HG03469 (cell line): ENCODE data around the gene ITPKA.
"Not testable (repeated sequence)": the region's sequence is repeated elsewhere in the genome, so short reads cannot be mapped to it uniquely, and the experiment has no call there.

Source experiments
- ATAC-seq: cut with Tn5 transposase; IDR thresholded peaks from one replicate; pipeline ENCODE4 v1.9.1; 2021; ENCODE audit warnings: mild to moderate bottlenecking, moderate library complexity, moderate number of reproducible peaks; ENCODE audit not compliant: unreplicated experiment

ITPKA gene

GRCh38 chr15:41493205-41493901 is at the start of gene ITPKA:
Gene ITPKA (plus strand): TSS chr15:41493874. CDS start chr15:41493928, 54 bp downstream.
- no peak for ATAC-seq

- ATAC-seq = no peak
Measured at GRCh38 chr15:41445399-41445798, 48.3 kb upstream of the ITPKA start.

GRCh38 chr15:41462084-41462795 is 31.4 kb upstream of the ITPKA start:
- no peak for ATAC-seq

- no peak for ATAC-seq
Measured at GRCh38 chr15:41464889-41465580, 28.6 kb upstream of the ITPKA start.

GRCh38 chr15:41465822-41466421 is 27.8 kb upstream of the ITPKA start:
- no peak for ATAC-seq

GRCh38 chr15:41466711-41467110 is 27.0 kb upstream of the ITPKA start:
- ATAC-seq = no peak

- ATAC-seq = not testable (repeated sequence)
Measured at GRCh38 chr15:41469644-41470043, 24.0 kb upstream of the ITPKA start.

GRCh38 chr15:41473418-41473817 is 20.3 kb upstream of the ITPKA start:
- no peak for ATAC-seq

GRCh38 chr15:41474436-41474835 is 19.2 kb upstream of the ITPKA start:
- no peak for ATAC-seq

- ATAC-seq = no peak
Measured at GRCh38 chr15:41474941-41475340, 18.7 kb upstream of the ITPKA start.

- ATAC-seq = no peak
Measured at GRCh38 chr15:41476416-41477048, 17.1 kb upstream of the ITPKA start.

- ATAC-seq = no peak
Measured at GRCh38 chr15:41480396-41481140, 13.1 kb upstream of the ITPKA start.

GRCh38 chr15:41482110-41482877 is 11.4 kb upstream of the ITPKA start:
- no peak for ATAC-seq

- ATAC-seq = no peak
Measured at GRCh38 chr15:41483115-41483514, 10.6 kb upstream of the ITPKA start.

GRCh38 chr15:41483519-41483918 is 10.2 kb upstream of the ITPKA start:
- ATAC-seq = no peak

GRCh38 chr15:41484937-41485625 is 8.6 kb upstream of the ITPKA start:
- ATAC-seq = no peak

- no peak for ATAC-seq
Measured at GRCh38 chr15:41486286-41486685, 7.4 kb upstream of the ITPKA start.

GRCh38 chr15:41487381-41487780 is 6.3 kb upstream of the ITPKA start:
- no peak for ATAC-seq

GRCh38 chr15:41487802-41488201 is 5.9 kb upstream of the ITPKA start:
- ATAC-seq = no peak
